GM21423 (cell line): Measurements from ENCODE around the gene LBH.

ENCODE experiments used
- ATAC-seq: cut with Tn5 transposase; IDR thresholded peaks from one replicate; pipeline ENCODE4 v1.9.1; 2021; ENCODE audit warnings: mild to moderate bottlenecking, moderate library complexity; ENCODE audit not compliant: unreplicated experiment

Gene LBH

DNA sequence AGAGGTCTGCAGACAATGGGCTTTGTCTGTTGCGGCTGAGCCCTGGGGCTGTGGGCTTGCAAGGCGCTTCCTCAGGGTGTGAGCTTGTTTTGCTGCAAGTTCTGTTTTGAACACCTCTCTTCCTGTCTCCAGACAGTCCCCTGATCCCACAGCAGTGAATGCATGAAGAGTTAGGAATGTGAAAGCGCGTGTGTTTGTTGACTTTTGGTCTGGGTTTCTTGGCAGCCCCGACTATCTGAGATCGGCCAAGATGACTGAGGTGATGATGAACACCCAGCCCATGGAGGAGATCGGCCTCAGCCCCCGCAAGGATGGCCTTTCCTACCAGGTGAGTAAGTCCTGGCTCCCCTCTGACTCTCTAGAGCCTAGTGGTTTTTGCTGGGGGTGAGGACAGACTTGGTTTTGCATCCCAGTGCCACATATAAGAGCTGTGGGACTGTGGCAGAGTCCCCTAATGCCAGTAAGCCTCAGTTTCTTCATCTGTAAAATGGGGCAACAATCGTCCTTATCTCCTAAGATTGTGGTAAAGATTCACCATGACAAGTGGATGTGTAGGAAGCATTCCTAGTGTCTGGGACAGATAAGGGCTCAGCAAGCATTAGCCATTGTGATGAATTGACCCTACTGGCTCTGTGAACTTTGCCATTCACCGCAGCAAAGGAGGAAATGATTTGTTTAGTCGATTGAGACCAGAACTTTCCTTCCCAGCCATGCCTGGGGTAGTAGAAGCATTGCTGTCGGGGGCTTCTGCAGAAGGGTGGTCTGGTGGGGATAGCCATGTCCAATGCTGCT, 3.0 kb downstream of the LBH start:
- no peak for ATAC-seq

DNA sequence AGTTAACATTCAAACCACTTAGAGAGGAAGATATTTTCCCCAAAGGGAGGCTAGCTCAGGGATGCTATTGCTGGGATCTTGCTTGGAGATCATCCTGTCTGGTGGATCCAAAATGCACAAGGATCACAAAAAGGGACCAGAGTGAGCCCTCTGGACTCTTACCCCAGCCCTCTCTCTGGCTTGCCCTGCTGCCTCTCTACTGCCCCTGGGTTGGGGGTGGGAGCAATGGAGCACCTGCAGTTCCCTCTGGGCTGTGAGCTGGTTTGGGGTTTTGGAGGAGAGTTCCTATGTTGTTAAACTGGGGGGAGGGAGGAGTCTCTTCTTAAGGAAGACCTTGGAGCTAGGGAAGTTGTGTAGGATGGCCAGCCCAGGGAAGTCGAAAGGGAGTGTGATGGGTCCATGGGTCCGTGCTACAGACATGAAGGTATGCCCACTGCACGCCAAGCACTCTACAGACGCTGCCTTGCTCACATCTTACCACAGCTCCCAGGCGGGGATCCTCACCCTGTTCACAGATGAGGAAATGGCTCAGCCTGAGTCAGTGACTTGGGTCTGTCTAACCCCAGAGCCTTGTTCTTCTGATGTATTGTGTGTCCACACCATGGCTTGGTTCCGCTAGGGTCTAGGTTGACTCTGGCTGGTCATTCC, 3.8 kb downstream of the LBH start:
- no peak for ATAC-seq

DNA sequence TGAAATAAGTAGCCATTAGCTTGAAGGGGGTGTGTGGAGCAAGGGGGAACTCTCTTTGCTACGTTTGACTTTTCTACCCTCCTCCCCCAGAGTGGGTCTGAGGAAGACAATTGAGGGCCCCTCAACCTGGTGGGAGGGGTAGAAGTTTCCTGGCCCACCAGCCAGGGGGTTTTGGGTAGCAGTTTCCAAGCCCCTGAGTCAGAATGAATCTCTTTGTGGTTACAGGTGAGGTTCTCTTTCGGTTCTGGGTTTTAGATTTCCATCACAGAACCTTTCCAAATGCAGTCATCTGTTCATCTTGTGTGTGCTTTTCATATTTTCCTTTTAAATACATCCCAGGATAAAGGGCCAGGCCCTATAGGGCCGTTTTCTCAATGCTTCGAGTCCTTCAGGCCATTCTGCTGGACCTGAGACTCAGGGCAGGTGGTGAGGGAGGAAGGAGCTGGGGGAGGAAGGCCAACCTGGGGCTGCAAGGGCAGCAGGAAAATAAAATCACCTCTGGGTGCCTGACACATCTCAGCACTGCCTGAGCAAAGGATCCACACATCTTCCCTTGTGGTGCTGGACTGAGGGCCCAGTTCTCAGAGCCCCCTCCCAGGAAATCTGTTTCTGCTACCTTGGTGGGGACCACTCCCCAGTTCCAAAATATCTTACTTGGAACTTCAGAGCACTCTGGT, 4.7 kb downstream of the LBH start:
- ATAC-seq = no peak

DNA sequence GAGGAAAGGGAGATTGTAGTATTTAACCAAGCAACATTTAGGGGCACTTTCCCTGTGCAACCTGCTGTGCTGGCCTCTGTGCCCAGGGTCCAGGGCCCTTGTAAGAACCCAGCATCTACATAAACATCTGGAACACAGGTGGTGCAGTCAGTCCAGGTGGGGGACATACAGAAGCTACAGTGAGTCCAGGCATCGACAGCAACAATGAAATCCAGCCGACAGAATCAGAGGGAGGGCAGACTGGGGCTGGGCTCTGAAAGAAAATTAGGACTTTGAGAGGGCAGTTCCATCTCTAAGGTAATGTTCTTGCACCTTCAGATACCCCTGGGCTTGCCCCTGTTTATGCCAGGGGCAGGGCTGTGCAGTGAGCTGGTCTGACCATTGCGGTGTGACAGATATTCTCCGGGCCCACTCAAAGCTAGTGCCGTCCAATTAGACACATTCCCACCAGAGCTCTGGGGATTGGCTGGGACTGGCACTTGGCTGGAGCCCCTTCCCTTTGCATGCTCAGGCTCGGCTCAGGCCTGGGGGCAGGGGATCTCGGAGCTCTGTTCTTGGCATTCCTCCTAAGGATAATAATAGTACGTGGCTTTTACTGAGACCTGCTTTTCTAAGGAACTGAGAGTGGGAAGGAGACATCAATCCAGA, 5.4 kb downstream of the LBH start:
- no peak for ATAC-seq

DNA sequence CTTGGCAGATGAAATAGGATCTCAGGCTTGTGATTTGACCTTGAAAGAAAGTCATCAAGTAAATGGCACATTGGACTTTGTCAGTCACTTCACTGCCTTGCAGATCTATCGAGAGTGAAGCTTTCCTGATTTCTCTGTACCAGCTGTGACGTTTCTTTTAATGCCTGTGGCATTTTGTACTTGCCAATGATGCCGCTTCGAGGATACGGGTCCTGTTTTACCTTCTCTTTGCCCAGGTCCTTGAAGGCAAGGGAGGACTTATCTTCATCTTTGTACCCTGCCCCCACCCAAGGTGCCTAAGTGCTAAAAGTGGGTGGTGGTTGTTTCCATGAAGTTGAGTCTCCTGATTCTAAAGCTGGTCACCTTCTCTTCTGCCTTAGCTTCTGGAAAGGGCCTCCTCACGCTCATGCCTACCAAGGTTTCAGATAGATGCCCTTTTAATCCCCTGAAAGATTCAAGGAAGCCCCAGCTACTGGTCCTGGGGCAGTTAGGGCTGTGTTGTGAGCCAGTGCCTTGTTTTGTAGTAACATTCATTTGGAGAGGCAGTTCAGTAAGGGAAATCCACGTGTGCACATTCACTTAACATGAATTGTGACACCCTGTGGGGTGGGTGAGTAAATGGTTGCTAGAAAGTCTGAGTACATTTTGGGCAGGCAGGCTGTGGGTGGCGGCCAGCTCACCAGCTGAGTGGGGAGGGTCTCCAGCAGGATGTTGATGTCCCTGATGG, 6.1 kb downstream of the LBH start:
- no peak for ATAC-seq

DNA sequence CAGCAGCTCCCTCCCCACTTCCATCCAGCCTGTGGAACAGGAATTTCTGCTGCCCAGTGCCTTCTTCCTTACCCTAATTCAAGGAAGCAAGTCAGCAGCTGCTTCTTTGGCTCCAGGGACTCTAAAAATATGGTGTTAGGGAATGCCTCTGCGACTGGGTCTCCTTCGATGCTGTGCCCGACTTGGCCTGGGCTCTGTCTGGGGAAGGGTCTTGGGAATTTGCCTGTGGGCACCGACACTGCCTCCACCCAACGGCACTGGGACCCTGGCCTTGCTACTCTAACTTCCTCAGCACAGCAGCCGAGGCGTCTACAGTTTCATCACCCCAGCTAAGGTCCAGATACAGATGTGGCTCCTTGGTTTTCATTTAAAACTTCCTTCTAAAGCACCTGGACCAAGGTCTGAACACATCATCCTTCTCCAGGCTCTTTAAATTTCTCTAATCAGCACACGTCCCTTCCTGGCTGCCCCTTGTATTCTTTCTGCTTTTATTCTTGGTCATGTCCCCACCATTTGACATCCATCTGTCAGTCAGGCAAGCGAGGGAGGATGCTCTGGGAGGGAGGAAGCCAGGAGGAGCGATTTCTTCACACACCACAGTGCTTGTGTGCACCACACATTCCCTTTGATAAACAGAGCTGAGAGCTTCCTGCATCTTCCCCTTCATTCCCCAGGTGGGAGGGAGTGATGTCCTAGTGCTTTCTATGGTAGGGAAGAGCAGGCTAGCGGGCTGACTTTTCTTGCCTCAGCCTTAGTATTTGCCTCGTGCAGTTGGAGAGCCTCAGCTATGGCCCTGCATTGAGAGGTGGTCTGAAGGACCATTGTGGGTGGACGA, 6.8 kb downstream of the LBH start:
- ATAC-seq = no peak

DNA sequence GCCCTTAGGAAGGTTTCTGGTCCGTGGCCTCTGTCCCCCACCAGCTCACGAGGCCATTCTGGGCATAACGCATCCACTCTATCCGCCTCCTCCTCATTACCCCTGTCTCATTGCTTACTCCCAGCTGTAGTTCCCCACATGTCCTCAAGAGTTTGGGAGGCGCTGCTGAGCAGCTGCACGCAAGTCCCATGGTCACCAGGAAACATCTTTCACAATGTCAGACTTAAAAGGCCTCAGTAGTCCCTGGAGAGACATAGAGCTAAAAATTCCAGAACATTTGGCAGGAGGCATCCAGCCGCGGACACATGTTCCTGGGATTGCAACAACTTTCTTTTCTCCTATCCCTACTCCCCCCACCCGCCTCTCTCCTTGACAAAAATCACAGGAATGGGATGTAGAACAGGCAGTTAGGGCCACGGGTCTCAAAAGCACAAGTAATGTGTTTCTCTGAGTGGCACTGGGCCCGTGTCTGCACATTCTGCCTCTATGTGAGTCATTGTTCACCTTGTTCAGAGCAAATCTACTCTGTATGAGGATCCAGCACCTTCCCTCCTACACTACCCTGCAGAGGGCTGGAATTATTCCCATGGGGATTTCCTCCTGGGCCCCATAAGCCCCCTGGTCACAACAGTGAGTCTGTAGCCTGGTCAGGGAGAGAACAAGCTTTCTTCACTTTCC, 8.1 kb downstream of the LBH start:
- no peak for ATAC-seq

DNA sequence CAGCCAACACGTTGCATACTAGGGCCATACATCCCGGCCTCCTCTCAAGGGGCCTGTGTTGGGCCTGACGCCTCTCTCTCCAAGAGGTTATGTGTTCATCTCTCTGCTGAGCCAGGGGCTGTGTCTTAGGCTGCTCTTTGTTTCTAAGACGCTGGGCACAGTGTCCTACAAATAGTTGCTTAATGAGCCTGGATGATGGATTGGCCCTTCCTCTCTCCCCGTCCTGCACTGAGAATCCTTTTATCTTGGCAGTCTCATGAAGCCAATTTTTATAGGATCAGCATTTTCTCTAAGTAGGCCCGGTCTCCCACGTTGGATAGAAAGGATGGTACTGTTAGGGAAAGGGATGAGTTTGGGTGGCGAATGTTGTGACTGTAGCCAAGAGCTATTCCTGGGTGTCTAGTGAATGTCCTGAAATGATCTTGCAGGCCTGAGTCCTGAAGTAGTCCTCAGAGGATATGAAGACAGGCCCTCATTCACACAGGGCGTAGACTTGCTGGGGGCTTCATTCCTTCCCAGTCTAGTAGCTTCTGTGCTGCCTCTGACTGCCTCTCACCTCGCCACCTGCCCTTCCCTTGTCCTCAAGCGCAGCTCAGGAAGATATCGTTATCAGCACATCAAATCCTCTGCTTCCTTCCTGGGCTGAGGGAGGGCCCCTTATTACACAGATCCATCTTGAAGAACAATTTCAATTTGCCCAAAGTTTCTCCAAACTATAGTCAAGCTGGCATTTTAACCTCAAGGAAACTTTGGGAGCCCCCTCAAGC, 8.8 kb downstream of the LBH start:
- no peak for ATAC-seq

DNA sequence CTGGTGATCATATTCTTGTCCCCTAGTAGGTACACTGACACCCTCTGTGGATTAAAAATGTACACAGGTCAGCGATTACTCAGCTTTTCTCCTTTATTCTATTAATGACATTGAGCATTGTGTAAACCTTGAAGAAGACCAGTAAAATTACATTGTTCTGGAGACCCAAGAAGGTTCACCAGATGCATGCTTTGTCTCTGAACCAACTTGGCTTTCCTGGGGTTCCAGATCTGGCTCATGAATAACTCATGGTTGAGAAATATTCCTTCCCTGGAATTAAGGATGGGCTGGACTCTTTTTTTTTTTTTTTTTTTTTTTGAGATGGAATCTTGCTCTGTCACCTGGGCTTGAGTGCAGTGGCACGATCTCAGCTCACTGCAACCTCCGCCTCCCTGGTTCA, 11.9 kb downstream of the LBH start:
- ATAC-seq = no peak

DNA sequence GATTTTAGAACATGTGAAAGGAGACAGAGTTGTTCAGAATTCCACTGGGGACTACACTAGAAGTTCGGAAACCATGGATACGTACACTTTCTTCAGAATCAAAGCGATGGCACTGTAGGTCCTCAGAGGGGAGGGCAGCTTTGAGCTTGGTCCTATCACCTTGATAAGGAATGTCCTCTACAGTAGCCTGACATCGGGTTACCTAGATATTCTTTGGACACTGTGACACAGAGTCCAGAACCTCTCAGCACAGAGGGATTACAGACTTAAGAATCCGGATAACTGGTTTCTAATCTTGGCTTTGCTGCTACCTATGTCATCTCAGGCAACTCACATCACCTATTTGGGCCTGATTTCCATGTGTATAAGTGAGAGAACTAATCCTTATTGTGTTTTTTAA, 14.0 kb downstream of the LBH start:
- ATAC-seq = no peak

DNA sequence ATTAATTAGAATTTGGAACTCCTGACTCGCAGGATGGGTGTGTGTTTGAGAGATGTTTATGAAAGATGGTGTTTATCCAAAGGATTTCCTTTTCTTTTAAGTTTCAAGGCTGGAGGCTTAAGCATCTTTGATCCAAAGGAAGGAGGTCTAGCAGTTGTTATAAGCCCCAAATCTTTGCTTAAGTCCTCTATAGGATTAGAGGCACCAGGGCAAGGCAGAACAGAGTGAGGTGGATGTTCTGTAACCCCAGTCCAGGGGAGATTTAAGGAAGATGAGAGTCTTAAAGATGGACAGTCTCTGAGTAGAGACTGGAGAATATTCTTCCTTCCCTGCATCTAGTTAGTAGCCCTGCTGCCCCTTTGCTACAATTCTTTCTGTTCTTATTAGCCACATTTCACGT, 17.5 kb downstream of the LBH start:
- ATAC-seq = no peak

DNA sequence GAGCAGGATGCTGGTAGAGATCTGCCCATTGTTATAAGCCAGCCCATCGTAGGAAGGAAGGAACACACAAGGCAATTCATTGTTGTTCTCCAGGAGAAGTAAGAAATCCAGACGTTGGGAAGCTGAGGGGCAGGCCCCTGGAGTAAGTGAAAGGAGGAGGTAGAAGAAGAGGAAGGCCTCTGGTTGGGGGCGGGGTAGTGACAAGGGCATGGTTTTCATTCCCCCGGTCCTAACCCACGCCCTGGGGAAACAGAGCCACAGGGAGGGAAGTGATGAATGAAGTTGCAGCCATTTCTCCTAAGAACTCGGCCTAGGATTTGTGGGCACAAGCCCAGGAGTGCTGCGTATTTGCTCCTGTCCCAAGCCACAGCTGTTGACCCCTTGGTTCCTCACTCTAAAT, 18.0 kb downstream of the LBH start:
- ATAC-seq = no peak

DNA sequence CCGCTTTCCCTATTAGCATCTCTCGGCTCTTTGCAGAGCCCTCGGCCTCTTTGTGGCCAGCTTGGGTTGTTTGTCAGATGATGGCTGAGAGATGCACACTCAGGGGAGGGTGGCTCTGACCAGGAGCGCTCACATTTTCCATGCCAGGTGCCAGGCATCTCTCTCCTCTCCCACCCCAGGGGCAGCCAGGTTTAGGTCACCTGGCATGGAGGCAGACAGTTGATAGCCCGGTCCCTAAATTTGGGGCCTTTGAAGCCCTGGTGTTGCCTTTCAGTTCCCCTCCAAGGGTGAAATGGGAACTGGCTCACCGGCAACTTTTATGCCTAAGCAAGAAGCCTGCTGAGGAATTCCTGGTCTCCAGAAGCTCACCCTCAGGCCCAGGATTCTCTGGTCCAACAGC, 19.1 kb downstream of the LBH start:
- no peak for ATAC-seq

DNA sequence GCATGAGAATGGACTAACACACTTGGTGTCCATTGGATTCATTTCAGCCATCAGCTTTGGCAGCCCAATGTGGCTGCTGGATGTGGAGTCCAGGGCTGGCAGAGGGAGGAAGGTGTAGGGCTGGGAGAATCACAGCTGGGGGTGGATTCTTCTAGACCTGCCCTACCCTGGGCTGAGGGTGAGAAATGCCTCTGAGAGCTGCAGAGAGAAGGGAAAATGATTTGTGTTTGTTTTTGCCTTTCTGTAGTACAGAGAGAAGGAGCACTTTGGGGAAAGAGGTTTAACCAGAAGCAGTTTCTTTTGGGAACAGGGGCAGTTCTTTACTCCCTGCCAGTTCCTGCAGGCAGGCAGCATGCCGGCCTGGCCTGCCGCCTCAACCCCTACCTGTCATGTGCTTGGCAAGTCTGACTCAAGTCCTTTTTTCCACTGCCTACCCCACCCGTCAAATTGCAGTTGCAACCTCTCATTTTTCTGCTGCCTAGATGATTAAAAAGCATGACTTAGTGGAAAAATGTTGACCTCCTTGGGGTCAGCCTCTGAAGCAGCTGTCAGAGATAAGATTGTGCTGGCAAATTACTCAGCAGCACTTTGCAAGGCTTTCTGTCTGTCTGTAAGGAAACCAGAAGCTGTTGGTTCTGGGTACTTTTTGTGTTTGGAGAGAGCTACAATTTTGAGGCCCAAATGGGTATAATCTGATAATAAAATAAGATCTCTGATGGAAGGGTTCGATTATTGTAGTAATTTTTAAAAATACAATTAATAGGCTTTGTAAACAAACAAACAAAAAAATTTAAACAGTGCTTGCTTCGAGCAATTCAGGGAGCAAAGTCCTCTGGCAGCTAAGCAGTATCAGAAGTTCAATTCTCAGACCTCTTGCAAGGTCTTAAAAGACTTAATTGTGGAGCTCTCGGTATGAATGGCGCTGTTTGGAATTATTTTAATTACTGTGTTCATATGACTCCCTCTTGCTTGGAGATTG, 21.7 kb downstream of the LBH start:
- ATAC-seq = no peak

DNA sequence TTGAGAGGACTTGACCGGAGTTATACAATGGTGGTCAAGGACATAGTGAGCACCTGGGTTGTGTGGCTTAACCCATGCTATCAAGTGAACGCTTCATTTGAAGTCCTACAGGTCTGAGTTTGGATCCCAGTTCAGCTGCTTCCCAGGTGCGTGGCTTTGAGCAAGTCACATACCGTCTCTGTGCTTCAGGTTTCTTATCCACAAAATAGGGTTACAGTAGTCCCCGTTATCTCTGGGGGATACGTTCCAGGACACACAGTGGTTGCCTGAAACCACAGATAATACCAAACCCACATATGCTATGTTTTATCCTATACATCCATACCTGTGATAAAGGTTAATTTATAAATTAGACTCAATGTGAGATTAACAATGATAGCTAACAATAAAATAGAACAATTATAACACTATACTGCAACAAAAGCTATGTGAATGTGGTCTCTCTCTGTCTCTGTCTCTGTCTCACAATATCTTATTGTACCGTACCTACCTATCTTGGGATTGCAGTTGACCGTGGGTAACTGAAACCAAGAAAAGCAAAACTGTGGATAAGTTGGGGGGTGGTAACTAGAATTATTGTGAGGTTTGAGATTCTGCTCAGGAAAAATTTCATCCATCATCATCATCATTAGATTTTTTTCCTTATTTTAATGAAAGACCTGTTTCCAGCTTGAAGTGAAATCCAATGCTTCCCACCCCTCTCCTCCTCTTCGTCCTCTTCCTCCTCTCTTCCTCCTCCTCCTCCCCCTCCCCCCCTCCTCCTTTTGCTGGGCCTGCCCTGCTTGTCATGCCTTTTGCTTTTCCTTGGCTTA, 22.7 kb downstream of the LBH start:
- no peak for ATAC-seq

DNA sequence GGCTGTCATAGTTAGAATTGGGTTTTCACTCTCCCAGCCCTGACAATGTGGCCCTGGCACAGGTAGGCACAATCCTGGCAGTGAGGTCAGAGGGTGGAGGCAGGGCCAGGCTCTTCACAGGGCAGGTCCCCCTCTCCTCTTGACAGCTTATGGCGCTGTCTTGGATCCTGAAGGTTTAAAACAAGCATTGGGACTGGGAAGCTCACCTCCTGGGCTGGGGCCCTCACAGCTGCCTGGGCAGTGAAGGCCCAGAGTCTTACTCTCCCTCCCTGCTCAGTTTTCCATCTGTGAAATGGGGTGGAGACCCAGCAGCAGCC, 23.3 kb downstream of the LBH start:
- ATAC-seq = no peak

DNA sequence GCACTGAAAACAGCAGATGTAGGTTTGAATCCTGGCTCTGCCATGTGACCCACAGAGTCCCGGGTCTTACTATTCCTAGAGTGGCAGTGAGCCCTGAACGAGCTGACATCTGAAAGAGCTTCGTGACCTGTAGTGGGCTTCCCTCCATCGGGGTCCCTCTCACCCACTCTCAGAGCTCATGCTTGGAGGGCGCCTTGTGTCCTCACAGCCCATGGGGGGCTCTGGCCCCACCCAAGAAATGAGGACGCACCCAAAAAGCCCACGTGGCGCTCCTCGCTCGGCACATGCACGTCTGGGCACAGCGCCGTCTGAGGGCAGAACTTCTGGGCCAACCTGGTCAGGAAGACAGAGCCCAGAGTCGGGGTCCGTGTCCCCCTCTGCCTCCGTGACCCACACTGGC, 23.7 kb downstream of the LBH start:
- no peak for ATAC-seq
